WERI-Rb-1 (cell line): ENCODE data around the gene KLHL22.

Experiments used
- DNase-seq: peaks from one replicate; pipeline ENCODE4 v3.0.0-alpha.2; 2020
- H3K27ac ChIP-seq: fragments of 250-450 bp; sonication (Bioruptor Pico); 2 replicates; pipeline ENCODE4 v1.5.1; 2020; ENCODE audit warnings: mild to moderate bottlenecking, moderate library complexity
- H3K27me3 ChIP-seq: fragments of 250-450 bp; sonication (Bioruptor Pico); 2 replicates; pipeline ENCODE4 v1.5.1; 2021; ENCODE audit warnings: mild to moderate bottlenecking, low read depth, moderate library complexity; ENCODE audit not compliant: insufficient read depth, severe bottlenecking
- H3K36me3 ChIP-seq: fragments of 250-450 bp; sonication (Bioruptor Pico); 2 replicates; pipeline ENCODE4 v1.5.1; 2020; ENCODE audit warnings: mild to moderate bottlenecking, moderate library complexity
- H3K4me3 ChIP-seq: 2 replicates; pipeline ENCODE4 v1.5.1; 2011; ENCODE audit warnings: low read depth, mild to moderate bottlenecking, control low read depth, low read length
- H3K9me3 ChIP-seq: fragments of 250-450 bp; sonication (Bioruptor Pico); 2 replicates; pipeline ENCODE4 v1.5.1; 2021; ENCODE audit warnings: mild to moderate bottlenecking, moderate library complexity; ENCODE audit not compliant: severe bottlenecking
- TF ChIP-seq, protein P1 (sequence below): IDR thresholded peaks from 2 replicates; pipeline ENCODE4 v1.5.1; 2011; ENCODE audit warnings: low read depth, mild to moderate bottlenecking, control low read depth, inconsistent platforms, low read length

KLHL22 gene

GRCh38 chr22:20469110-20469868 is 26.3 kb downstream of the KLHL22 start:
- Histone ChIP-seq H3K36me3 (peaks cover 38% of the 10 kb centered on the region), H3K4me3 (no peak overlapping the region), H3K9me3 (no peaks in the 10 kb centered on the region), H3K27me3 (no peaks in the 10 kb centered on the region), H3K27ac (no peak overlapping the region)
- TF ChIP-seq, protein P1, sequence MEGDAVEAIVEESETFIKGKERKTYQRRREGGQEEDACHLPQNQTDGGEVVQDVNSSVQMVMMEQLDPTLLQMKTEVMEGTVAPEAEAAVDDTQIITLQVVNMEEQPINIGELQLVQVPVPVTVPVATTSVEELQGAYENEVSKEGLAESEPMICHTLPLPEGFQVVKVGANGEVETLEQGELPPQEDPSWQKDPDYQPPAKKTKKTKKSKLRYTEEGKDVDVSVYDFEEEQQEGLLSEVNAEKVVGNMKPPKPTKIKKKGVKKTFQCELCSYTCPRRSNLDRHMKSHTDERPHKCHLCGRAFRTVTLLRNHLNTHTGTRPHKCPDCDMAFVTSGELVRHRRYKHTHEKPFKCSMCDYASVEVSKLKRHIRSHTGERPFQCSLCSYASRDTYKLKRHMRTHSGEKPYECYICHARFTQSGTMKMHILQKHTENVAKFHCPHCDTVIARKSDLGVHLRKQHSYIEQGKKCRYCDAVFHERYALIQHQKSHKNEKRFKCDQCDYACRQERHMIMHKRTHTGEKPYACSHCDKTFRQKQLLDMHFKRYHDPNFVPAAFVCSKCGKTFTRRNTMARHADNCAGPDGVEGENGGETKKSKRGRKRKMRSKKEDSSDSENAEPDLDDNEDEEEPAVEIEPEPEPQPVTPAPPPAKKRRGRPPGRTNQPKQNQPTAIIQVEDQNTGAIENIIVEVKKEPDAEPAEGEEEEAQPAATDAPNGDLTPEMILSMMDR, result no peak
- no peak for DNase-seq

DNA sequence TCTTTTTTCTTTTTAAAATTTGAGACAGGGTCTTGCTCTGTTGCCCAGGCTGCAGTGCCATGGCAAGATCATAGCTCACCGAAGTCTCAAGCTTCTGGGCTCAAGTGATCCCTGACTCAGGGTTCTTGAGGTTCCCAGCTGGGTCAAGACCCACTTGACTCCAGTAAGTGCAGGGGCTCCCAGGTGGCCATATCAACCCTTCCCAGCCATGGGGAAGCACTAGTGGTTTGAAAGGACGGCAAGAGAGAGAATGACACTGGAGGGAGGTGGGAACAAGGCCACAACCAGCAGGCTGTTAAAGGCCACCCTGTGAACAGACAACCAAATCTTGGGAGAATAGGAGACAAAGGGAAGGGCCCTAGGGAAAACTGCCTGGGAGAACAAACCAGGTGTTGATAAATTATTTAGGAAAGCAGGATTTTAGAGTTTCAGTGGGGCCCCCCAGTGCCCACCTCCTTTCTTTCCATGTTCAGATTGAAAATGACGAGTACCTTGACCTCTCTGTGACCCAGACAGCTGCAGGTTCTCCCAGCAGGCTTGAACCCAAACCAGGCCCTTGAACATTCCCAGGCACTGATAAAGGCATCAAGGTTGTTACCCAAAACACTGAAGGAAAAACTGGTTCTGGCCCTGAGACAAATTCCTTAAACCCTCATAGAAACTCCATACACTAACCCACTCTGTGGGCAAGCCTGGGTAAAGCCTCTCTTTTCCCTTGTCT is 28.8 kb downstream of the KLHL22 start:
- Histone ChIP-seq H3K9me3 (no peaks in the 10 kb centered on the region), H3K27me3 (no peaks in the 10 kb centered on the region), H3K27ac (no peak overlapping the region), H3K4me3 (no peak overlapping the region), H3K36me3 (peaks cover 55% of the 10 kb centered on the region)
- DNase-seq, result no peak
- TF ChIP-seq, protein P1, result no peak

- Histone ChIP-seq H3K9me3 (no peaks in the 10 kb centered on the region), H3K4me3 (no peak overlapping the region), H3K27ac (no peak overlapping the region), H3K36me3 (peaks cover 54% of the 10 kb centered on the region), H3K27me3 (no peaks in the 10 kb centered on the region)
- TF ChIP-seq, protein P1, result no peak
- DNase-seq, result no peak
Measured at GRCh38 chr22:20465759-20466077, 29.9 kb downstream of the KLHL22 start.

DNA sequence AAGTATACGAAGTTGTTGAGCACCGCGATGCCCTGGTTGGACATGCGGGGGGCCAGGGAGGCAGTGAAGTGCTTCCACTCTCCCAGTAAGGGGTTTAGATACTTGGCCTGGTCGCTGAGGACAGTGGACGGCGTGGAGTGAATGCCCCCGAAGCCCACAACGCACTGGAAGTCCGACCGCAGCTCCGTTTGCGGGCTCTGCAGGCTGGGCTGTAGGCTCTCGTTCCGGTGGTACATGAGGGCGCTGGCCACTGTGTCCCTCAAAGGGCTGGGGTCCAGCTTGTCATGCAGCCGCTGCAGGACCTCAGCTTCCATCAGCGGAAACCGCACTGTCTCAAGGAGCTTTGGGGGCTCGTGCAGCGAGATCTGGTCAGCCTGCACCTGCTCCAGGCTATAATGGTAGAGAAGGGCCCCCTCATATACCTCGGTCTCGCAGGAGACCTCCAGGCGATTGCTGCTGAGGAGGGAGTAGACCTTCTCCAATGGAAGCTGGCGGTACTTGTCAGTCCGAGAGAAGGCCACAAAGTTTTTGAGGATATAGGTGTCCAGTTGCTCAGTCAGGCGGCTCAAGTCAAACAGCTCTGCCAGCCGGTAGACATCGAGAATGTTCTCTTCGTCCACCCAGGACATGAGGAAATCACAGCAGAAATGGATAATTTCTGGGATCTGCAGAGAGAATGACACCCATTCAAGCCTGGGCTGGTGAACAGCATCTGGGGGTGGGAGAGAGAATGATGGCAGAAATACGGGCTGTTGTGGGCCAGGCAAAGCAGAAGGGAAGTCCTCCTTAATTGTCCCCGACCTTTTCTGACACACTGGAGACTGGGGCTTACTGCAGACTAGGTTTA is 30.5 kb downstream of the KLHL22 start:
- no peaks in the 10 kb centered on the region for H3K27me3 ChIP-seq
- no peak overlapping the region for H3K4me3 ChIP-seq
- no peaks in the 10 kb centered on the region for H3K9me3 ChIP-seq
- TF ChIP-seq, protein P1, result no peak
- no peak overlapping the region for H3K27ac ChIP-seq
- DNase-seq, result no peak
- peaks cover 51% of the 10 kb centered on the region for H3K36me3 ChIP-seq

DNA sequence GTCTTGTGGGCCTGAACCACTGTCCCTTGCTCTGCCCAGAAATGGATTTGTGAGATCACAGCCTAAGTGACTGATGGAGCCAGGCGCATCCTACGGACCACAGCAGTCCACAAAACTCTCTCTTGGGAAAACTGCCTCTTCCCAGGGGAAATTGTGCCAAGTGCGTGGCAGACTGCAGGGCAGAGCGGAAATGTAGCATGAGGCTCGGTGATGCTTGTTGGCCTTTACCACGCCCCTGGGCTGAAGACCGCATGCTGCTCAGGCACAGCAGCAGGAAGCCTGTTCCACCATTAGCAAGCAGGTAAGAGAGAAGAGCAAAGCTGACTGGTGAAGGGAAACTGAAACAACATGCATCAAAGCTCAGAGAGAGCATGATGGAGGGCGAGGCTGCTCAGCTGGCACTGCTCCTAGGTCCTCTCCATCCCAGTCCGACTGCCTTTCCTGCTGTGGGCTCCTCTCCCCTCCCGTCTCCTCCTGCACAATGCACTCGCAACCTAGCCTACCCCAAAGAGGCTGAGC is 31.4 kb downstream of the KLHL22 start:
- Histone ChIP-seq H3K9me3 (no peaks in the 10 kb centered on the region), H3K27me3 (no peaks in the 10 kb centered on the region), H3K27ac (no peak overlapping the region), H3K36me3 (peaks cover 58% of the 10 kb centered on the region), H3K4me3 (no peak overlapping the region)
- TF ChIP-seq, protein P1, result no peak
- DNase-seq, result no peak
